ENCODE results near the gene MLH1. TPM values are rescaled to one million over a fixed set of nuclear protein-coding genes. Genes with fewer than 3 reads are reported as not detected.

Gene MLH1
- total and polyA plus RNA-seq, 10 of the 15 experiments (the other 5 are each of a cell fraction or from before 2014, with no cell fraction given) = 58.6 to 109 (median 81.4) TPM

GRCh38 chr3:36993326-36994283, at the start of gene MLH1 (continued):
- TF ChIP-seq MAX (IDR thresholded peaks at IDR 0.05; ENCODE audit: low read depth, low read length) = 0 out of 2 replicates have a peak, but pooled peaks have one; percentile 43
- TF ChIP-seq MEF2B (IDR thresholded peaks at IDR 0.05; ENCODE audit: partially characterized antibody, poor library complexity, severe bottlenecking) = peak; percentile 81
- TF ChIP-seq DPF2 (IDR thresholded peaks at IDR 0.05) = peak; percentile 96
- TF ChIP-seq NFYB (IDR thresholded peaks at IDR 0.05; ENCODE audit: insufficient read depth, low read depth, low read length) = peak; percentile 96
- TF ChIP-seq E2F8 (IDR thresholded peaks at IDR 0.05; ENCODE audit: low read depth, partially characterized antibody) = peak; percentile 99
- 0 out of 2 replicates have a peak, but pooled peaks have one; percentile 72 for TF ChIP-seq PAX8 (IDR thresholded peaks at IDR 0.05)
- TF ChIP-seq TAF1 (IDR thresholded peaks at IDR 0.05; ENCODE audit: borderline replicate concordance, low read depth, low read length) = peak; percentile 87
- TF ChIP-seq IRF4 (IDR thresholded peaks at IDR 0.05; ENCODE audit: low read depth, low read length) = 0 out of 2 replicates have a peak, but pooled peaks have one; percentile 22
- TF ChIP-seq PAX5 (IDR thresholded peaks at IDR 0.05; ENCODE audit: borderline replicate concordance, low read depth, low read length) = peak; percentile 55; the same call in 1 of the 2 replicates
- TF ChIP-seq BMI1 (IDR thresholded peaks at IDR 0.05; ENCODE audit: borderline replicate concordance) = no peak
- peak; percentile 99 for TF ChIP-seq PBX3 (IDR thresholded peaks at IDR 0.05; ENCODE audit: insufficient replicate concordance, low read depth, low read length)
- TF ChIP-seq KDM1A (IDR thresholded peaks at IDR 0.05; ENCODE audit: borderline replicate concordance) = no peak
- peak; percentile 50 for TF ChIP-seq ELK1 (IDR thresholded peaks at IDR 0.05; ENCODE audit: low read depth, low read length)
- peak; percentile 93 for TF ChIP-seq SMAD5 (IDR thresholded peaks at IDR 0.05; ENCODE audit: low read depth)
- no peak for TF ChIP-seq HDAC2 (IDR thresholded peaks at IDR 0.05)
- peak; percentile 72 for TF ChIP-seq RUNX3 (IDR thresholded peaks at IDR 0.05; ENCODE audit: low read length)
- TF ChIP-seq SMARCA5 (IDR thresholded peaks at IDR 0.05) = no peak
- no peak for TF ChIP-seq SRF (IDR thresholded peaks at IDR 0.05; ENCODE audit: low read depth in 2 of 2, low read length in 2 of 2)
- peak; percentile 74; the same call in 1 of the 2 replicates for TF ChIP-seq STAT1 (conservative IDR thresholded peaks at IDR 0.05)
- peak; percentile 57; the same call in 1 of the 2 replicates for TF ChIP-seq NFYA (IDR thresholded peaks at IDR 0.05; ENCODE audit: borderline replicate concordance, low read depth, low read length)
- 0 out of 2 replicates have a peak, but pooled peaks have one; percentile 32 for TF ChIP-seq JUND (IDR thresholded peaks at IDR 0.05; ENCODE audit: low read depth, low read length)
- TF ChIP-seq RFX5 (IDR thresholded peaks at IDR 0.05; ENCODE audit: low read depth, low read length) = peak; percentile 72
- peak; percentile 71; the same call in 2 of the 3 replicates for TF ChIP-seq POU2F2 (IDR thresholded peaks at IDR 0.05; ENCODE audit: borderline replicate concordance, low read depth, low read length)
- peak; percentile 100 for TF ChIP-seq RB1 (IDR thresholded peaks at IDR 0.05; ENCODE audit: borderline replicate concordance)
- TF ChIP-seq CBX5 (IDR thresholded peaks at IDR 0.05; ENCODE audit: low read depth) = 0 out of 2 replicates have a peak, but pooled peaks have one; percentile 27

Measured in GM12878 (cell line).